GM21367 (cell line): ENCODE measurements around the gene FOXA1.
"Not testable (repeated sequence)": the region's sequence is repeated elsewhere in the genome, so short reads cannot be mapped to it uniquely, and the experiment has no call there.

Source experiments
- ATAC-seq: cut with Tn5 transposase; IDR thresholded peaks from one replicate; pipeline ENCODE4 v1.9.1; 2021; ENCODE audit not compliant: unreplicated experiment

Gene FOXA1

GRCh38 chr14:37563189-37563588 lies 31.9 kb downstream of the FOXA1 start:
- no peak for ATAC-seq

GRCh38 chr14:37559386-37559785 lies 35.7 kb downstream of the FOXA1 start:
- no peak for ATAC-seq

- no peak for ATAC-seq
Measured at GRCh38 chr14:37558740-37559139, 36.3 kb downstream of the FOXA1 start.

GRCh38 chr14:37555596-37555995 lies 39.5 kb downstream of the FOXA1 start:
- ATAC-seq = not testable (repeated sequence)

- ATAC-seq = no peak
Measured at GRCh38 chr14:37553935-37554550, 41.0 kb downstream of the FOXA1 start.

- ATAC-seq = no peak
Measured at GRCh38 chr14:37551119-37551518, 43.9 kb downstream of the FOXA1 start.

GRCh38 chr14:37550511-37550910 lies 44.5 kb downstream of the FOXA1 start:
- no peak for ATAC-seq

- no peak for ATAC-seq
Measured at GRCh38 chr14:37546621-37547447, 48.2 kb downstream of the FOXA1 start.

- no peak for ATAC-seq
Measured at GRCh38 chr14:37545174-37545573, 49.9 kb downstream of the FOXA1 start.

GRCh38 chr14:37544407-37544806 lies 50.6 kb downstream of the FOXA1 start:
- no peak for ATAC-seq

GRCh38 chr14:37539992-37540391 lies 55.1 kb downstream of the FOXA1 start:
- ATAC-seq = no peak
